Epithelial cell of prostate (primary cell): ENCODE data around the gene WASF2.
A peak's percentile ranks its signal among the peaks of the same experiment; 100 is the strongest.

Experiments
- DNase-seq: peaks from one replicate; pipeline ENCODE4 v3.0.0-alpha.2; 2011; ENCODE audit warnings: low read depth, low spot score
- H3K27ac ChIP-seq: fragments of 450-650 bp; 2 replicates; pipeline ENCODE4 v1.5.1; 2017; ENCODE audit warnings: mild to moderate bottlenecking

WASF2 gene

DNA sequence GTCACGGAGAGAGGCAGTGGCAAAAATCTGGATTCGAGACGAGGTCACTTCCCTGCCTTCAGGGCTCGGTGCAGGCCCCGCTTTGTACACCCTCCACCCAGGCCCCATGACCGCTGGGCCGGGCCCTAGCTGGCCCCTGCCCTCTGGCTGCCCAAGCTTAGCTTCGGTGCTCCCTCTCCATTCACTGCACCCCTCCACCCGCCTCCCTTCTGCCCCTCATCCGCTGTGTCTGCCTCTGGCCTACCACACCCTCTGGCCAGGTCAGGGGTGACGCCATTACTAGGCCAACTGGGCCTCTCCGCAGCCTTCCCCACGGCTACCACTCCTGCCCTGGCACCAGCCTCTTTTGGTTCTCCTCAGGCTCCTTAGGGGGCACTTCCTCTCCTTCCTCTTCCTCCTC is 106.3 kb downstream of the WASF2 start:
- no peak overlapping the region for H3K27ac ChIP-seq
- DNase-seq = no peak

DNA sequence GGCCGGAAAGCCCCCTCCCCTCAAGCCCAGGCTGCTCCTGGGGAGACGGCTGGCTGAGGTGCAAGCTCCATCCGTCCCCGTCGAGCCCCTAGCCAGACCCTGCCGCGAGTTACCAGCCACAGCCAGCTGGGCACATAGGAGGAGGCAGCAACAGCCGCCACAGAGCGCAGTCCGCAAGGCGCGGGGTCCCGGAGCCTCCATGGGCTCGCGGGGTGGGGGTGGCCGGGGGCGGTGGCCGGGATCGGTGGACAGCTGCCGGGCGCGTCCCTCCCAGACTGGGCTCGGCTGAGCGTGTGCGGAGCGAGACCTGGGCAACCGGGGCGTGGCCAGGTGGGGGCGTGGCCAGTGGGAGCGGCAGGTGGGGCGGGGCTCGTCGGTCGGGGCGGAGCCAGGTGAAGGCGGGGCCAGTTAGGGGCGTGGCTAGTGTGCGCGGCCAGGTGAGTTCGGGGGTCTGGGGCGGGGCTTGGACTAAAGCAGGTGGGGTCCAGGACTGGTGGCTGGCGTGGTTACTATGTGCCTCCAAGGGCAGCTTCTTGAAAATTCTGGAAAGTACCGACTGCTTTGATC is 106.8 kb downstream of the WASF2 start, which contains the start of gene CD164L2:
TSS of gene CD164L2 (minus strand) at position 295 of the 567 bp plus-strand sequence. CDS start at position 201, 94 bp downstream.
- no peak within 1 kb of the TSS for H3K27ac ChIP-seq
- no peak for DNase-seq

GRCh38 chr1:27381969-27382762 is 107.8 kb downstream of the WASF2 start:
- no peak for DNase-seq

GRCh38 chr1:27380766-27381733 is 108.9 kb downstream of the WASF2 start:
- no peak overlapping the region for H3K27ac ChIP-seq
- no peak for DNase-seq

More at GRCh38 chr1:27381969-27382762, 107.8 kb downstream of the WASF2 start:
- H3K27ac ChIP-seq = no peak overlapping the region

GRCh38 chr1:27380224-27380623 is 109.7 kb downstream of the WASF2 start:
- H3K27ac ChIP-seq = no peak overlapping the region
- DNase-seq = no peak

GRCh38 chr1:27379564-27380122 is 110.3 kb downstream of the WASF2 start:
- no peak for DNase-seq
- no peak overlapping the region for H3K27ac ChIP-seq

- H3K27ac ChIP-seq = no peak overlapping the region
- DNase-seq = no peak
Observed at GRCh38 chr1:27377760-27378495, 112.0 kb downstream of the WASF2 start.

DNA sequence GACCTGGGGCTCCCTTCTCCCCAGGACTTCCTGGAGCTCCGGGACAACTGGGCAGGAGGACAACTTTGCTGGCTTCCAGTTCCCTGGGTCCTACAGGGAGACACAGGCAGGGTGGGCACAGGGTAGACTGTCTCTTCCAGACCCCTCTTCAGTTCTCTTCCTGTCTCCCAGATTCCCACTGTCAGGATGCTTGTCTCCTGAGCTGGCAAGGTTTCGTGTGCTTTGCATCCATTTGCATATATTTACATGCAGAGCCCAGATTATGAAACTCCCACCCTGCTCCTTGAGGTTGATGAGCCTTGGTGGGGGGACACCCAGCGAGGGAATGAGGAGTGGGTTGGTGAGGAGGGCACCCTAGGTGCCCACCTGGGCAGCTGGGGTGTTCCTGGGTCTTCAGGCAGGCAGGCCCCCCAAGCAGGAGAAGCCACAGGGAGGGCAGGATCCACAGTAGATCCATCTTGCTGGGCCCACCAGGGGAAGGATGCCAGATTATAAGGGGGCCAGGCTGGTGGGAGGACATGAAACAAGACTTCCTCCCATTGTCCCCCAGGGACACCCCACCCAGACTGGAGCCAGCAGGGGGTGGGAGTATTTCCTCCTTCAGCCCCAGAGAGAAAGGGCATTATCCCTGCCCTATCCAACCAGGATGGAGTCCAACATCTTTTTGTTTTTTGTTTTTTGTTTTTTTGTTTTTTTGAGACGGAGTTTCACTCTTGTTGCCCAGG is 115.4 kb downstream of the WASF2 start, which contains the start of gene FCN3:
TSS of gene FCN3 (minus strand) at position 463 of the 725 bp plus-strand sequence. CDS start at position 457, 6 bp downstream.
- DNase-seq = no peak

DNA sequence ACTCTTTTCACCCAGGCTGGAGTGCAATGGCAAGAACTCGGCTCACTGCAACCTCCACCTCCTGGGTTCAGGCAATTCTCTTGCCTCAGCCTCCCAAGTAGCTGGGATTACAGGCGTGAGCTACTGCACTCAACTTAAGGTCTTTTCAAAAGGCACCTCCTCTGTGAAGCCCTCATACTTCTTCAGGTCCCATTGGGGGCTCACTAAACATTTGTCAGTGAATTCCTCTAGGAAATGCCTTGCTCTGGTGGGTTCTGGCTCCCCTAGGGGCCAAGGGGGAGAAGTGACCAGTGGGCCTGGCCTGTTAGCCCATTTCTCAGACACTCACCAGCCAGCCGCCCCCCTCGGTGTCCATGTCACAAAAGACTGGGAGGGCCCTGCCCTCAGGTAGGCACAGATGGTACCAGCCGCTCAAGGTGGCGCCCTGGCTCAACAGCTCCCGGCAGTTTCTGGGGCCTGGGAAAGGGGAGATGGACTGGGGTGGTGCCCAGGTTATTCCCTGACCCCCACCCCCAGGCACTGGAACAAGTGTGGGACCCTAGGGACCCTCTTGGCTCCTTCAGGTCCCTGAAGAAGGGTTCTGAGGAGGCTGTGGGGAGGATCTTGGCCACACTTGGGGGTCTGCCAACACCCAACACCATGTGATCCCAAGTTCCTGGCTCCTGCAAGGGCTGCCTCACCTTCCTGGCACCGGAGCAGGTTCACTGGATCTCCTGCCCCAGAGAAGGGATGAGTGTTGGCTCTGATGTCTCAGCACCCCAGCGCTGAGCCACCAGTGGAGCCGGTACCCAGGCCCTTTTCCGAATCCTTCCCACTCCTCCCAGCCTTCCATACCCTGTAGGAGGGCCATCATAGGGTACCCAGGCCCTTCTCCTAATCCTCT is 116.9 kb downstream of the WASF2 start:
- no peak for DNase-seq
- H3K27ac ChIP-seq = no peak overlapping the region

More for the DNA sequence above, 115.4 kb downstream of the WASF2 start, which contains the start of gene FCN3:
- H3K27ac ChIP-seq = no peak within 1 kb of the TSS

GRCh38 chr1:27372022-27372807 is 117.8 kb downstream of the WASF2 start:
- H3K27ac ChIP-seq = no peak overlapping the region
- no peak for DNase-seq

GRCh38 chr1:27368869-27369582 is 120.9 kb downstream of the WASF2 start:
- DNase-seq = no peak
- no peak overlapping the region for H3K27ac ChIP-seq

DNA sequence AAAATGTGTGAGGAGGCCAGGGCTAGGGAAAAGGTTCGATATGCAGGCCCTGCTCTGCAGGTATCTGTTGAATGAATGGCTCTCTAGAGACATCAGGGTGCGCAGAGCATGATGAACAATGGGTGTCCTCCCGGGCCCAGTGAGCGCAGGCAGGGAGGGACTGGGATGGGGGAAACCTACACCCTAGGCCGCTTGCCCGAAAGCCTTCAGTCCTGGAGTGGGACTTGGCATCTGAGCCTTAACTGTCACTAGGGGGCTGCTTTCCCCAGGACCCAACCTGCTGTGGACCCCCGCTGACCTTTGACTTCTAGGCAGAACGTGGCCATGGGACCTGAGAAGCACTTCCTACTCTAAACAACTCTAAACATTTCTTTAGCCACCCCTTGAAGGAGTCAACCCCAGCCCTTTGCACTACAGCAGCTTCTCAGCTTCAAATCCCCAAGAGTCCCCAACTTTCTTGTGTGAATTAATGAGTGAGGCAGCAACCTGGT is 122.8 kb downstream of the WASF2 start:
- DNase-seq = no peak
- peak overlapping the region; percentile 95 for H3K27ac ChIP-seq

DNA sequence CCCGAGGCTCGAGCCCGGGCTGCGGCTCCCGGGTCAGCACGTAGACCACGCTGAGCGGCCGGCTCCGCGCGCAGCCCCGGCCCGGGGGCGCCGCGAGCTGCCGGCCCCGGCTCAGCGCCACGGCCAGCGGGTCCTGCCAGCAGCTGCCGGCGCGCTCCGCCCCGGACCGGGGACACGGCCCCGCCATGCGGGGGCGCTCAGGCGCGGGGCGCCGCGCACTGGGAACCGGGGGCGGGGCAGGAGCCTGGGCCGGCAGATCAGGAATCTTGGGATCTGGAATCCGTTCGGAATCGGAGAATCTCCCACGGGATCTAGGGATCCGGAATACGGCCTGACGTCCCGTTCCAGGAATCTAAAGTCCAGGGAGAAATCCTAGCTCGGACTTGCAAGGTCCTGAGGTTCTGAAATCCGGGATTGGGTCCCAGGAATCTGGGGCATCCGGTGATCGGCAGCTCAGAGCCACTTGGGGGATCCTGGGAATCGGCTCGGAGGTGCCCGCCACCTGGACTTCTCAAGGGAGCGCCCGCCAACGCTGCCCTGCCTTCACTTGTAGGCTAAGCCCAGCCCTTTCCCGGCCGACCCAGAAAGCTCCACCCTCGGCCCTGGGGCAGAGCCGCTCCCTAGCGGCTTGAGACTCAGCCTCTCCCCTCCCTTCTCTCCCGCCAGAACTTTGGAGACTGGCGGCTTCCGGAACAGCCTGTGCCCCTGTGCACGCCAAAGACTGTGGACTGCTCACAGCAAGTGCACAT is 123.4 kb downstream of the WASF2 start, which contains the start of gene MAP3K6:
TSS of gene MAP3K6 (minus strand) at position 551 of the 749 bp plus-strand sequence. CDS start at position 187, 364 bp downstream.
- H3K27ac ChIP-seq = peak within 1 kb of the TSS; percentile 95
- no peak for DNase-seq

- DNase-seq = no peak
- peak overlapping the region; percentile 95 for H3K27ac ChIP-seq
Observed at GRCh38 chr1:27366113-27366410, 123.9 kb downstream of the WASF2 start.

DNA sequence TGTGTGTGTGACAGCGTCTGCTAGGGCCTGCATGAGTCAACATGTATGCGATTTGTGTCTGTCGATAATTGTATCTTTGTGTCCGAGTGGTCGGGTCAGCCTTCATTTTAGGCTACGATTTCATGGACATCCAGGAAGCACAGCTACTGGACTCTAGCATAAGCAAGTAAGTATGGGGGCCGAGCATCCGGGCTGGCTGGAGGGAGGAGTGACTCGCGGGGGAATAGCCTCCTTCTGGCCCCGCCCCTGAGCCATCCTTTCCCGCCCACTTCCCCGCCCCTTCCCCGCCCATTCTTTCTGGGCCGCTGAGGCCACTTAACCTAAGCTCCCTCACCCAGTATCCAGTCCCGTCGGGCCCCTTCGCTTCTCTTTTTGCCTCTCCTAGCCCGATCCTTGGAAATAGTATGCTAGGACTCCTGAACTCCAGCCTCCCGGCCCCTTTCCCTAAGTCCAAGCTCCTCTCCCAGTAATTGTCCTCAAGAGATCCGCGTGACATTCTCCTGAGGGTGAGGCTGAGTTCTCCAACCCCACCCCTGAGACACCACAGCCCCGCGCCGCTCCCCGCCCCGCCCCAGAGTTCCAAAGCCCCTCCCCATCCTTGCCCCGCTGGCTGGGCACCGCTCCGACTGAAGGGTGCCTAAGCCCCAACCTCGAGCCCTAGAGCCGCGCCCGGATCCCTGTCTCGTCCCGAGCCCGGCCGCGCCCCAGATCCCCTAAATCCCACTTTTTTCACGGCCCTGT is 124.4 kb downstream of the WASF2 start:
- no peak for DNase-seq

More for the DNA sequence above, 124.4 kb downstream of the WASF2 start:
- peak overlapping the region; percentile 95 for H3K27ac ChIP-seq
